ENCODE measurements around the gene KCNK10.

The KCNK10 gene

GRCh38 chr14:88248606-88249005 lies 74.5 kb downstream of the KCNK10 start:
- H3K27ac ChIP-seq (ENCODE audit: low read depth, low read length), result no peak overlapping the region
- no peaks in the 10 kb centered on the region for H3K79me2 ChIP-seq (ENCODE audit: insufficient read depth, low read length)
- H3K27me3 ChIP-seq (ENCODE audit: low read length), result no peaks in the 10 kb centered on the region
- no peak overlapping the region for H3K4me2 ChIP-seq (ENCODE audit: low read depth, low read length, poor library complexity, severe bottlenecking)
- no peaks in the 10 kb centered on the region for H3K9me3 ChIP-seq (ENCODE audit: insufficient read depth, low read length)
- H3F3A ChIP-seq (ENCODE audit: insufficient read depth), result no peaks in the 10 kb centered on the region
- no peaks in the 10 kb centered on the region for H4K20me1 ChIP-seq (ENCODE audit: low read depth, low read length)
- no peak for TF ChIP-seq CTCF (IDR thresholded peaks at IDR 0.05; ENCODE audit: insufficient read depth, low read length, poor library complexity, severe bottlenecking)
- H3K36me3 ChIP-seq (ENCODE audit: low read length), result no peaks in the 10 kb centered on the region
- no peak overlapping the region for H3K4me3 ChIP-seq (ENCODE audit: insufficient read depth, low read length, poor library complexity, severe bottlenecking)
- no peaks in the 10 kb centered on the region for H3K9me2 ChIP-seq (replicated peaks; ENCODE audit: insufficient read depth, low read length)
- no peak overlapping the region for H3K9ac ChIP-seq (ENCODE audit: low read length)
- H2AFZ ChIP-seq (ENCODE audit: low read depth, low read length, severe bottlenecking), result no peak overlapping the region

- no peak overlapping the region for H3K9ac ChIP-seq (ENCODE audit: low read length)
- no peak overlapping the region for H3K4me2 ChIP-seq (ENCODE audit: low read depth, low read length, poor library complexity, severe bottlenecking)
- TF ChIP-seq CTCF (IDR thresholded peaks at IDR 0.05; ENCODE audit: insufficient read depth, low read length, poor library complexity, severe bottlenecking), result no peak
Measured at GRCh38 chr14:88247228-88247627, 75.8 kb downstream of the KCNK10 start.

GRCh38 chr14:88245321-88245720 lies 77.7 kb downstream of the KCNK10 start:
- Histone ChIP-seq H3K79me2 (ENCODE audit: insufficient read depth, low read length) (no peaks in the 10 kb centered on the region), H3K27ac (ENCODE audit: low read depth, low read length) (no peak overlapping the region), H3K9me3 (ENCODE audit: insufficient read depth, low read length) (no peaks in the 10 kb centered on the region), H4K20me1 (ENCODE audit: low read depth, low read length) (no peaks in the 10 kb centered on the region), H3K4me3 (ENCODE audit: insufficient read depth, low read length, poor library complexity, severe bottlenecking) (no peak overlapping the region), H2AFZ (ENCODE audit: low read depth, low read length, severe bottlenecking) (no peak overlapping the region), H3K4me2 (ENCODE audit: low read depth, low read length, poor library complexity, severe bottlenecking) (no peak overlapping the region), H3F3A (ENCODE audit: insufficient read depth) (no peaks in the 10 kb centered on the region), H3K9ac (ENCODE audit: low read length) (no peak overlapping the region), H3K27me3 (ENCODE audit: low read length) (no peaks in the 10 kb centered on the region), H3K36me3 (ENCODE audit: low read length) (no peaks in the 10 kb centered on the region), H3K9me2 (replicated peaks; ENCODE audit: insufficient read depth, low read length) (no peaks in the 10 kb centered on the region)
- TF ChIP-seq CTCF (IDR thresholded peaks at IDR 0.05; ENCODE audit: insufficient read depth, low read length, poor library complexity, severe bottlenecking) (no peak), EZH2phosphoT487 (conservative IDR thresholded peaks at IDR 0.05; ENCODE audit: low read length) (no peak)

More at GRCh38 chr14:88247228-88247627, 75.8 kb downstream of the KCNK10 start:
- Histone ChIP-seq H4K20me1 (ENCODE audit: low read depth, low read length) (no peaks in the 10 kb centered on the region), H3K9me2 (replicated peaks; ENCODE audit: insufficient read depth, low read length) (no peaks in the 10 kb centered on the region), H3K27ac (ENCODE audit: low read depth, low read length) (no peak overlapping the region), H3K36me3 (ENCODE audit: low read length) (no peaks in the 10 kb centered on the region), H3F3A (ENCODE audit: insufficient read depth) (no peaks in the 10 kb centered on the region), H2AFZ (ENCODE audit: low read depth, low read length, severe bottlenecking) (no peak overlapping the region), H3K79me2 (ENCODE audit: insufficient read depth, low read length) (no peaks in the 10 kb centered on the region), H3K9me3 (ENCODE audit: insufficient read depth, low read length) (no peaks in the 10 kb centered on the region), H3K27me3 (ENCODE audit: low read length) (no peaks in the 10 kb centered on the region), H3K4me3 (ENCODE audit: insufficient read depth, low read length, poor library complexity, severe bottlenecking) (no peak overlapping the region)

GRCh38 chr14:88243946-88244345 lies 79.1 kb downstream of the KCNK10 start:
- no peaks in the 10 kb centered on the region for H3K36me3 ChIP-seq (ENCODE audit: low read length)
- H3K9me3 ChIP-seq (ENCODE audit: insufficient read depth, low read length), result no peaks in the 10 kb centered on the region
- TF ChIP-seq CTCF (IDR thresholded peaks at IDR 0.05; ENCODE audit: insufficient read depth, low read length, poor library complexity, severe bottlenecking) (no peak), EZH2phosphoT487 (conservative IDR thresholded peaks at IDR 0.05; ENCODE audit: low read length) (no peak)
- no peaks in the 10 kb centered on the region for H3F3A ChIP-seq (ENCODE audit: insufficient read depth)
- no peaks in the 10 kb centered on the region for H4K20me1 ChIP-seq (ENCODE audit: low read depth, low read length)
- H3K4me3 ChIP-seq (ENCODE audit: insufficient read depth, low read length, poor library complexity, severe bottlenecking), result no peak overlapping the region
- no peak overlapping the region for H3K9ac ChIP-seq (ENCODE audit: low read length)
- no peak overlapping the region for H3K4me2 ChIP-seq (ENCODE audit: low read depth, low read length, poor library complexity, severe bottlenecking)
- no peaks in the 10 kb centered on the region for H3K9me2 ChIP-seq (replicated peaks; ENCODE audit: insufficient read depth, low read length)
- H3K27ac ChIP-seq (ENCODE audit: low read depth, low read length), result no peak overlapping the region
- no peaks in the 10 kb centered on the region for H3K27me3 ChIP-seq (ENCODE audit: low read length)
- no peak overlapping the region for H2AFZ ChIP-seq (ENCODE audit: low read depth, low read length, severe bottlenecking)
- H3K79me2 ChIP-seq (ENCODE audit: insufficient read depth, low read length), result no peaks in the 10 kb centered on the region
